IMR-90 (cell line): Measurements from ENCODE around the gene RPL35. TPM values are rescaled to one million over a fixed set of nuclear protein-coding genes. Genes with fewer than 3 reads are reported as not detected.

ENCODE experiments used
- ATAC-seq: fragments of 200-7000 bp; cut with Tn5 transposase; 2 replicates; pipeline ENCODE4 v1.9.1; 2020; ENCODE audit warnings: low read depth, mild to moderate bottlenecking, moderate library complexity
- BruUV-seq: library from RNA; stranded (reverse); fragments of 400-500 nt; replicated peaks from 2 replicates; lab custom pipeline; 2021; lab: Mats Ljungman, UMichigan
- CTCF ChIA-PET: fragments of 300-600 bp; formaldehyde crosslinking; extraction: SDS; loops from one replicate; lab custom pipeline; 2021; ENCODE audit warnings: antibody characterized with exemption; lab: Yijun Ruan, JAX
- POLR2A ChIA-PET: fragments of 300-600 bp; sonication (Branson Sonifier 250); formaldehyde crosslinking; loops from one replicate; lab custom pipeline; 2022; ENCODE audit warnings: antibody characterized with exemption; ENCODE audit not compliant: unreplicated experiment; lab: Charles Lee
- DNase-seq: peaks from one replicate; pipeline ENCODE4 v3.0.0; 2013
- H2AFZ ChIP-seq: replicated peaks from 2 replicates; pipeline ENCODE3; 2013; ENCODE audit warnings: low read length, mild to moderate bottlenecking; ENCODE audit not compliant: poor library complexity
- H2AK5ac ChIP-seq: 2 replicates; pipeline ENCODE4 v1.6.1; 2013; ENCODE audit warnings: low read depth, low read length, inconsistent platforms
- H2AK9ac ChIP-seq: replicated peaks from 2 replicates; pipeline ENCODE3; 2013; ENCODE audit warnings: mild to moderate bottlenecking, low read depth, low read length, moderate library complexity; ENCODE audit not compliant: poor library complexity
- H2BK120ac ChIP-seq: 2 replicates; pipeline ENCODE4 v1.6.1; 2013; ENCODE audit warnings: low read depth, low read length, inconsistent platforms
- H2BK15ac ChIP-seq: 3 replicates; pipeline ENCODE4 v1.6.1; 2013; ENCODE audit warnings: low read depth, low read length, inconsistent platforms
- H2BK20ac ChIP-seq: 2 replicates; pipeline ENCODE4 v1.6.1; 2013; ENCODE audit warnings: low read depth, mild to moderate bottlenecking, inconsistent platforms, low read length, moderate library complexity
- H2BK5ac ChIP-seq: 2 replicates; pipeline ENCODE4 v1.6.1; 2013; ENCODE audit warnings: mild to moderate bottlenecking, low read depth, low read length, inconsistent platforms; ENCODE audit not compliant: poor library complexity, severe bottlenecking
- H3K14ac ChIP-seq: replicated peaks from 2 replicates; pipeline ENCODE4 v1.6.1; 2013; ENCODE audit warnings: low read depth, low read length, inconsistent platforms
- H3K18ac ChIP-seq: 2 replicates; pipeline ENCODE4 v1.6.1; 2013; ENCODE audit warnings: low read depth, low read length, control low read depth
- H3K23ac ChIP-seq: 2 replicates; pipeline ENCODE4 v1.6.1; 2013; ENCODE audit warnings: low read depth, low read length, inconsistent platforms
- H3K27ac ChIP-seq: 2 replicates; pipeline ENCODE4 v1.5.1; 2013; ENCODE audit warnings: mild to moderate bottlenecking, control low read depth, low read length; ENCODE audit not compliant: insufficient read depth
- H3K27me3 ChIP-seq: 2 replicates; pipeline ENCODE4 v1.6.1; 2013; ENCODE audit warnings: low read length; ENCODE audit not compliant: control insufficient read depth, insufficient read depth
- H3K36me3 ChIP-seq: 2 replicates; pipeline ENCODE4 v1.6.1; 2013; ENCODE audit warnings: low read length, mixed read lengths; ENCODE audit not compliant: control insufficient read depth, insufficient read depth
- H3K4ac ChIP-seq: 2 replicates; pipeline ENCODE4 v1.6.1; 2013; ENCODE audit warnings: low read depth, low read length, inconsistent platforms
- H3K4me1 ChIP-seq: 2 replicates; pipeline ENCODE4 v1.6.1; 2013; ENCODE audit warnings: low read length, mixed read lengths; ENCODE audit not compliant: control insufficient read depth, insufficient read depth
- H3K4me2 ChIP-seq: 2 replicates; pipeline ENCODE4 v1.6.1; 2013; ENCODE audit warnings: low read depth, mild to moderate bottlenecking, control low read depth, low read length, moderate library complexity
- H3K4me3 ChIP-seq: 2 replicates; pipeline ENCODE4 v1.5.1; 2013; ENCODE audit warnings: low read depth, mild to moderate bottlenecking, control low read depth, low read length, moderate library complexity; ENCODE audit not compliant: insufficient read depth
- H3K56ac ChIP-seq: 2 replicates; pipeline ENCODE4 v1.6.1; 2013; ENCODE audit warnings: low read length, inconsistent platforms; ENCODE audit not compliant: insufficient read depth; ENCODE audit errors: extremely low read depth
- H3K79me1 ChIP-seq, 2 experiments: 2 replicates each; pipeline ENCODE4 v1.6.1; 2013; ENCODE audit warnings: low read length in 2 of 2, inconsistent platforms in 1 of 2, low read depth in 1 of 2
- H3K9ac ChIP-seq: 2 replicates; pipeline ENCODE4 v1.6.1; 2013; ENCODE audit warnings: low read depth, low read length, control low read depth
- H3K9me1 ChIP-seq: 2 replicates; pipeline ENCODE4 v1.6.1; 2013; ENCODE audit warnings: low read length, inconsistent platforms; ENCODE audit not compliant: insufficient read depth
- H3K9me3 ChIP-seq: 2 replicates; pipeline ENCODE4 v1.6.1; 2013; ENCODE audit warnings: low read length; ENCODE audit not compliant: control insufficient read depth, insufficient read depth
- H4K20me1 ChIP-seq: 2 replicates; pipeline ENCODE4 v1.6.1; 2013; ENCODE audit warnings: low read length, inconsistent platforms; ENCODE audit not compliant: insufficient read depth
- H4K5ac ChIP-seq: 2 replicates; pipeline ENCODE4 v1.6.1; 2013; ENCODE audit warnings: mild to moderate bottlenecking, low read depth, low read length, control low read depth
- H4K8ac ChIP-seq, 2 experiments: 2 replicates each; pipeline ENCODE4 v1.6.1; 2013; ENCODE audit warnings: low read depth in 2 of 2, low read length in 2 of 2, control low read depth in 1 of 2, inconsistent platforms in 1 of 2
- H4K91ac ChIP-seq: 2 replicates; pipeline ENCODE4 v1.6.1; 2013; ENCODE audit warnings: low read depth, low read length, inconsistent platforms; ENCODE audit not compliant: insufficient read depth
- BHLHE40 ChIP-seq: fragments of 150-350 bp; IDR thresholded peaks from 2 replicates; pipeline ENCODE4 v1.6.1; 2016; ENCODE audit warnings: mild to moderate bottlenecking, low read depth, low read length
- CEBPB ChIP-seq: IDR thresholded peaks from 2 replicates; pipeline ENCODE4 v1.6.1; 2012; ENCODE audit warnings: low read depth, low read length, improper control_type of control experiment
- CTCF ChIP-seq: conservative IDR thresholded peaks from 2 replicates; pipeline ENCODE4 v1.5.1; 2012; ENCODE audit warnings: mild to moderate bottlenecking, low read depth, low read length, improper control_type of control experiment
- ELK1 ChIP-seq: fragments of 150-350 bp; IDR thresholded peaks from 2 replicates; pipeline ENCODE4 v1.6.1; 2016; ENCODE audit warnings: low read depth, mild to moderate bottlenecking, low read length, moderate library complexity, borderline replicate concordance
- FOS ChIP-seq: fragments of 150-350 bp; IDR thresholded peaks from 2 replicates; pipeline ENCODE4 v1.6.1; 2016; ENCODE audit warnings: low read depth, low read length
- MAFK ChIP-seq: IDR thresholded peaks from 2 replicates; pipeline ENCODE4 v1.6.1; 2012; ENCODE audit warnings: low read depth, low read length, improper control_type of control experiment
- MAZ ChIP-seq: IDR thresholded peaks from 2 replicates; pipeline ENCODE4 v1.6.1; 2012; ENCODE audit warnings: low read depth, mild to moderate bottlenecking, low read length, improper control_type of control experiment, moderate library complexity, borderline replicate concordance
- MXI1 ChIP-seq: IDR thresholded peaks from 2 replicates; pipeline ENCODE4 v1.6.1; 2012; ENCODE audit warnings: low read depth, mild to moderate bottlenecking, low read length, moderate library complexity, borderline replicate concordance
- NFE2L2 ChIP-seq: fragments of 150-350 bp; IDR thresholded peaks from 2 replicates; pipeline ENCODE4 v1.6.1; 2016; ENCODE audit warnings: low read depth, mild to moderate bottlenecking, low read length
- POLR2A ChIP-seq: IDR thresholded peaks from 2 replicates; pipeline ENCODE4 v1.6.1; 2012; ENCODE audit warnings: mild to moderate bottlenecking, low read depth, low read length
- RAD21 ChIP-seq: IDR thresholded peaks from 2 replicates; pipeline ENCODE4 v1.6.1; 2012; ENCODE audit warnings: low read length, improper control_type of control experiment
- RCOR1 ChIP-seq: IDR thresholded peaks from 2 replicates; pipeline ENCODE4 v1.6.1; 2012; ENCODE audit warnings: mild to moderate bottlenecking, low read length, improper control_type of control experiment; ENCODE audit not compliant: insufficient replicate concordance
- RFX5 ChIP-seq: IDR thresholded peaks from 2 replicates; pipeline ENCODE4 v1.8.0; 2012; ENCODE audit warnings: low read depth, mild to moderate bottlenecking, low read length, moderate library complexity
- SMC3 ChIP-seq: fragments of 150-350 bp; IDR thresholded peaks from 2 replicates; pipeline ENCODE4 v1.6.1; 2016; ENCODE audit warnings: low read depth, mild to moderate bottlenecking, antibody characterized with exemption, low read length, moderate library complexity
- USF2 ChIP-seq: fragments of 150-350 bp; IDR thresholded peaks from 2 replicates; pipeline ENCODE4 v1.6.1; 2017; ENCODE audit warnings: mild to moderate bottlenecking, antibody characterized with exemption, low read length, low read depth
- WGBS, 2 experiments: methylation state at CpG; one replicate each; pipeline versions ENCODE4 v1.1.5 to v1.1.7; 2013; ENCODE audit warnings: missing lambda C conversion rate in 2 of 2; ENCODE audit not compliant: insufficient read length in 1 of 2; ENCODE audit errors: extremely low coverage in 2 of 2; 5-methylcytosine and 5-hydroxymethylcytosine counted together
- dilution Hi-C: fragments of 300-500 bp; cut with HindIII; formaldehyde crosslinking; loops from one replicate; pipeline ENCODE4 v1.14.3; 2018; ENCODE audit warnings: low sequenced_read_pairs; ENCODE audit not compliant: unreplicated experiment
- in situ Hi-C: fragments of 300-500 bp; cut with MboI; formaldehyde crosslinking; loops from 3 replicates; pipeline ENCODE4 v1.14.3; 2019; ENCODE audit warnings: low sequenced_read_pairs, inconsistent platforms, mixed read lengths
- intact Hi-C: fragments of 100-400 bp; cut with micrococcal nuclease; formaldehyde crosslinking; loops from 2 replicates; pipeline ENCODE4 v1.10.0; 2022
- polyA plus RNA-seq, 3 experiments: library from polyadenylated mRNA; depleted of rRNA; stranded (reverse); fragments of >200 nt; gene quantifications; 2 replicates each; pipeline ENCODE4 v1.2.3, GENCODE V29; 2012; ENCODE audit warnings: low replicate concordance in 1 of 3
- total RNA-seq: library from RNA; depleted of rRNA; stranded (reverse); fragments of >200 nt; gene quantifications from 2 replicates; pipeline ENCODE4 v1.2.3, GENCODE V29; 2012

RPL35 gene
- total and polyA plus RNA-seq, 2 of the 4 experiments (the other 2 are of a cell fraction): 881 to 1,650 TPM

- no peaks in the 10 kb centered on the region for H3K9me3 ChIP-seq
- H4K8ac ChIP-seq: peak overlapping the region in 1 of 2 experiments; percentile 90; a peak in 2 of 4 replicates
- no peak overlapping the region for H3K4me3 ChIP-seq
- peak overlapping the region; percentile 78 for H3K4ac ChIP-seq
- H2AK5ac ChIP-seq: peak overlapping the region; percentile 52; the same call in 1 of the 2 replicates
- peak overlapping the region; percentile 53; the same call in 1 of the 3 replicates for H2BK15ac ChIP-seq
- H3K79me1 ChIP-seq: peaks cover 0 to 10% of the 10 kb centered on the region in 2 experiments; a peak in 2 of 4 replicates
- peaks cover 23% of the 10 kb centered on the region for H3K4me1 ChIP-seq
- ChIA-PET POLR2A (no interaction called here), CTCF (interaction anchor here (0.6 to 0.7 kb wide), 2 partner anchors 14 kb away, joined by 3 to 4 read pairs; no protein-coding TSS in a partner anchor)
- H3K18ac ChIP-seq: no peak overlapping the region
- peak overlapping the region; percentile 23 for H2BK5ac ChIP-seq
- H3K23ac ChIP-seq: peak overlapping the region; percentile 79
- H3K14ac ChIP-seq: peak overlapping the region; percentile 59
- H4K20me1 ChIP-seq: no peaks in the 10 kb centered on the region
- intact Hi-C loops: loop anchor here (1.0 to 2.0 kb wide), 2 partner anchors 38 to 40 kb away; partner anchors contain the start of gene WDR38
- H3K27me3 ChIP-seq: no peaks in the 10 kb centered on the region
- BruUV-seq: TSS peak; percentile 41
- H2BK120ac ChIP-seq: peak overlapping the region; percentile 86
- peaks cover 12% of the 10 kb centered on the region; the same call in 1 of the 2 replicates for H3K36me3 ChIP-seq
- H2AK9ac ChIP-seq: peak overlapping the region; percentile 70
- dilution Hi-C loops: no loop called here
- H2BK20ac ChIP-seq: peak overlapping the region; percentile 74
- no peak overlapping the region for H3K9ac ChIP-seq
- no peak overlapping the region for H3K4me2 ChIP-seq
- peak overlapping the region; percentile 57 for H4K91ac ChIP-seq
- in situ Hi-C loops: no loop called here
- peak overlapping the region; percentile 47 for H3K27ac ChIP-seq
- H2AFZ ChIP-seq: peak overlapping the region; percentile 38
- H4K5ac ChIP-seq: peak overlapping the region; percentile 29; the same call in 1 of the 2 replicates
- H3K9me1 ChIP-seq: peaks cover 20% of the 10 kb centered on the region
- DNase-seq (peak; percentile 99), ATAC-seq (peak; percentile 91)
- H3K56ac ChIP-seq: peak overlapping the region; percentile 24; the same call in 1 of the 2 replicates
- WGBS, 2 experiments: no CpG with 5 or more reads among the region's 6 CpGs
- no peak for TF ChIP-seq NFE2L2
- peak; percentile 35 for TF ChIP-seq RCOR1
- TF ChIP-seq ELK1: no peak
- peak; percentile 17; the same call in 1 of the 2 replicates for TF ChIP-seq BHLHE40
- TF ChIP-seq RAD21: peak; percentile 41; the same call in 1 of the 2 replicates
- no peak for TF ChIP-seq CEBPB
- TF ChIP-seq MXI1: no peak
- TF ChIP-seq MAZ: peak; percentile 97
- no peak for TF ChIP-seq SMC3
- peak; percentile 17; the same call in 1 of the 2 replicates for TF ChIP-seq USF2
- peak; percentile 92 for TF ChIP-seq FOS
- TF ChIP-seq CTCF: peak; percentile 31
- peak; percentile 16; the same call in 1 of the 2 replicates for TF ChIP-seq MAFK
- TF ChIP-seq RFX5: no peak
- TF ChIP-seq POLR2A: no peak
Measured at GRCh38 chr9:124812441-124812876, 49.3 kb downstream of the RPL35 start.
